CD1c-positive myeloid dendritic cell (primary cell): ENCODE results near the gene CPD.
"Not testable (repeated sequence)": the region's sequence is repeated elsewhere in the genome, so short reads cannot be mapped to it uniquely, and the experiment has no call there.

Source experiments
- DNase-seq: peaks from one replicate; pipeline ENCODE4 v3.0.0-alpha.2; 2016; ENCODE audit errors: extremely low spot score

CPD gene

GRCh38 chr17:30388321-30389179 is 9.8 kb downstream of the CPD start:
- DNase-seq = no peak

GRCh38 chr17:30389756-30390300 is 11.1 kb downstream of the CPD start:
- DNase-seq = peak; percentile 59

DNA sequence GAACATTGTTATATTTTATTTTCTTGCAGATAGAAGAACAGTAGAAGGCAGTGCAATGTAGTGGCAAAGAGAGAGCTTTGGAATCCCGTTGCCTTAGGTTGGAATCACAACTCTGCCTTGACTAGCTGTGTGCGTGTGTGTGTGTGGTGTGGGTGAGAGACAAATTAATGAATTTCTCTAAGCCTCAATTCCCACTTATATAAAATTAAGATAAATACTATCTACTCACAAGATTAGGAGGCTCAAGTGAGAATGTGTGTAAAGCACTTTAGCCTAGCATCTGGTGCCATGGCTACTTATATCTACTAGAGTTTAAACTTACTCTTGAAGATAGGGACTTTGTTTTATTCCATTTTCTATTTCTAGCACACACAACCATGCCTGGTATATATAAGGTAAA is 12.8 kb downstream of the CPD start:
- no peak for DNase-seq

- no peak for DNase-seq
These were observed 14.8 kb downstream of the CPD start for GRCh38 chr17:30393491-30393890.

DNA sequence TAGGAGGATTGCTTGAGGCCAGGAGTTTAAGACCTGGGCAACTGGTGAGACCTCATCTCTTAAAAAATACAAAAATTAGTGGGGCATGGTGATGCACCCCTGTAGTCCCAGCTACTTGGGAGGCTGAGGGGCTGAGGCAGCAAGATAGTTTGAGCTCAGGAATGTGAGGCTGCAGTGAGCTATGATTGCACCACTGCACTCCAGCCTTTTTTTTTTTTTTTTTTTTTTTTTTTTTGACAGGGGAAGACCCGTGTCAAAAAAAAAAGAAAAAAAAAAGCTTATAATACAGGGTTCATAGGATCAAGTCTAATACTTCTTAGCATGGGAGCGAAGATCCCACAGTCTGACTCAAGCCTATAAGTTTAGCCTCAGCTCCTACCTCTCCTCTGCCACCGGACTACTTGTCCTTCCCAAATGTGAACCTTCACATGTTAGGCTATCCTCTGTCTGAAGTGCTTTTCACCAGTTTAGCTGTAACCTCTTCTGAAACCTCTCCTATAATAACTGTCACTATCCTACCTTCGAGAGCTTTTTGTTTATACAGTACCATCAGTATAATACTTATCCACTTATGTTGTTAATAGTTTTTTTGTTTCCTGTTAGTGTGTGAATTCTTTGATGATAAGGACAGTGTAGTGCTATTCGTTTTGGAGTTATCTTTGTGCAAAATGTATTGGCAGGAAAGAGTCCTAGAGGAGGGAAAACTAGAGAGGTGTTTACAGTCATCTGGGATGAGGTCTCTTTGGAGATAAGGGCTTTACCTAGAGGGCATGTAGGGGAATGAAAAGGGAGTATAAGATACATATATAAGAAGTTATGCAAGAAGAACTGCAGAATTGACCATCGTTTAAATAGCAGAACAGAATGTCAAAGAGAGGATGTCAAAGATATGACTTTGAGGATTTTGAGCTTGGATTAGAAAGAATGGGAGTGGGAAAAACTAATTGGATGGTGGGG is 15.5 kb downstream of the CPD start:
- DNase-seq = no peak

- no peak for DNase-seq
These were observed 16.8 kb downstream of the CPD start for GRCh38 chr17:30395398-30396022.

GRCh38 chr17:30396129-30396528 is 17.4 kb downstream of the CPD start:
- no peak for DNase-seq

- DNase-seq = no peak
These were observed 17.9 kb downstream of the CPD start for GRCh38 chr17:30396612-30397011.

- DNase-seq = no peak
These were observed 19.8 kb downstream of the CPD start for GRCh38 chr17:30398328-30399041.

- DNase-seq = peak; percentile 9
These were observed 22.4 kb downstream of the CPD start for GRCh38 chr17:30401097-30401496.

GRCh38 chr17:30405161-30405560 is 26.4 kb downstream of the CPD start:
- DNase-seq = no peak

DNA sequence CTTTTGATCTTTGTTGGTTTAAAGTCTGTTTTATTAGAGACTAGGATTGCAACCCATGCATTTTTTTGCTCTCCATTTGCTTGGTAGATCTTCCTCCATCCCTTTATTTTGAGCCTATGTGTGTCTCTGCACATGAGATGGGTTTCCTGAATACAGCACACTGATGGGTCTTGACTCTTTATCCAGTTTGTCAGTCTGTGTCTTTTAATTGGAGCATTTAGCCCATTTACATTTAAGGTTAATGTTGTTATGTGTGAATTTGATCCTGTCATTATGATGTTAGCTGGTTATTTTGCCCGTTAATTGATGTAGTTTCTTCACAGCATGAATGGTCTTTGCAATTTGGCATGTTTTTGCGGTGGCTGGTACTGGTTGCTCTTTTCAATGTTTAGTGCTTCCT is 31.9 kb downstream of the CPD start:
- not testable (repeated sequence) for DNase-seq

GRCh38 chr17:30412008-30412496 is 33.3 kb downstream of the CPD start:
- DNase-seq = not testable (repeated sequence)

DNA sequence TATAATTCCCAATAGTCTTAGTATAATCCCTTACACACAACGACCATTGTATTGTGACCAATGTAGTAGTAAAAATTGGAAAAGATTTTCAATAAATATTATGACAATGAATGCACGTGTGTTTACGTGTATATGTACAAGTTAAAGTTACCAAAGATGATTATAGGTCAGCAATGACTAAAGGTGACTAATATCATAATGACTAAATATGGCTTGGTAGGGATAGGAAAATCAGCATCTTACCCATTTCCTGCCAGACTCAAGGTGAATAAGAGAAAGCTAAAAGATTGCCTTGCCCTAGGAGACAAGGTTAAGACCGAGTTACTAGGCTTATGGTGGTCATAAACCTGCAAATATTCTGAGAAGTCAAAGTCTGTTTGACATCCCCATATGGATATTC is 34.4 kb downstream of the CPD start:
- no peak for DNase-seq

DNA sequence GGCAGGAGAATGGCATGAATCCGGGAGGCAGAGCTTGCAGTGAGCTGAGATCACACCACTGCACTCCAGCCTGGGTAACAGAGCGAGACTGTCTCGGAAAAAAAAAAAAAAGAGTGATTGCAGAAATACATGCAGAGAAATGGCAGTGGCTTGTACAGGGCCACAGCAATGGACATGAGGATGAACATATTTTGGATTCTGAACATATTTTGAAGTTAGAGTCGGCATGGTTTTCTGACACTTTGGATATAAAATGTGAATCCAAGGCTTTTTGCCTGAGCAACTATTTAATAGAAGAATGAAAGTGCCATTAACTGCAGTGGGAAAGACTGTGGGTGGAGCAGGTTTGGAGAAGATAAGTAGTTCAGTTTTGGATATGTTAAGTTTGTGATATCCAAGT is 35.8 kb downstream of the CPD start:
- DNase-seq = no peak

DNA sequence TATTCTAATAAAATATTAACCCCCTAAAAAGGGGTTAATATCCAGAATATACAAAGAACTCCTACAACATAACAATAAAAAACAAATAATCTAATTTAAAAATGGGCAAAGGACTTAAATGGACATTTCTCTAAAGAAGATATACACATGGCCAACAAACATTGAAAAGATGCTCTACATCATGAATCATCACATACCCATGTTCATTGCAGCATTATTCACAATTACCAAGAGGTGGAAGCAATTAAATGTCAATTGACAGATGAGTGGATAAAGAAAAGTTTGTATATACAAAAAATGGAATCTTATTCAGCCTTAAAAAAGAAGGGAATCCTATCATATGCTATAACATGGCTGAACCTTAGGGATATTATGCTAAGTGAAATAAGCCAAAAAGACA is 36.8 kb downstream of the CPD start:
- no peak for DNase-seq

DNA sequence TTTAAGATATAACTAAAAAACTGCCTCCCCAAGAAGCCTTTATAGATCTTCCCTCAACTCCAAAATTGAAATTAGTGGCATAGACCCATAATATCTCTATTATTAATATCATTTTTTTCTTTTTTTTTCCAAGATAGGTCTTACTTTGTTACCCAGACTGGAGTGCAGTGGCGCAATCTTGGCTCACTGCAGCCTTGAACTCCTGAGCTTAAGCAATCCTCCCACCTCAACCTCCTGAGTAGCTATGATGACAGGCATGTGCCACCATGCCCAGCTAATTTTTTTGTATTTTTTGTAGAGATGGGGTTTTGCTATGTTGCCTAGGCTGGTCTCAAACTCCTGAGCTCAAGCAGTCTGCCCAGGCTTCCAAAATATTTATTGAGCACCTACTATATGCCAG is 39.3 kb downstream of the CPD start:
- not testable (repeated sequence) for DNase-seq

DNA sequence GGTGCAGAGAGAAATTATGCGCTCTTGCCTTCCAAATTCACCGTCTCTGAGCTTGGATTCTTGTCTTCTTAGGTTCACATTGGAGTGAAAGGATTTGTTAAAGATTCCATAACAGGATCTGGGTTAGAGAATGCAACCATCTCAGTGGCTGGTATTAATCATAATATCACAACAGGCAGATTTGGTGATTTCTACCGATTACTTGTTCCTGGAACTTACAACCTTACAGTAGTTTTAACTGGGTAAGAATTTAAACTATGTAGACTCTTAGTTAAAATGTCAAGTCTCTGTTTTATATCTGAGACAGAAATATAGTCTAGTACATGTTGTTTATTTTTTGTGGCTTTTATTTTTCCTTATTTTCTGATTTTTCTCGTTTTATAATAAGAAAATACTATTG is 42.9 kb downstream of the CPD start:
- no peak for DNase-seq

DNA sequence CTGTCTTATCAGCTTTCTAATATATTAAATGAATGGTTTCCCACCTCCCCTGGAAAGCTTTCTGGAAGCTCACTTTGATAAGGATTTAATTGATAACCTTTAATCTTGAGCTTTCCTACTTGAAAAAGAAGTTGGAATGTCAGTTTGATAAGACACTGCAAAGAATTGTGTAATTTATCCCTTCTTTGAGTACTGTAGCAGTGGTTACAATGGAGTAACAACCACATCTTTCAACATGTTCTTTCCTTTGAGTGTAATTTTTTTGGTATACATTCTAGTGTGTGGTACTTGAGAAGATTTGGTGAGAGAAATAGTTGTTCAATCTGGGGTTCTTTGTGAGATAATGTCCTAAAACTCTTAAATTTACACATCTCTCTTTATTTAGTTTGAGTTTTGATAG is 43.4 kb downstream of the CPD start:
- no peak for DNase-seq

DNA sequence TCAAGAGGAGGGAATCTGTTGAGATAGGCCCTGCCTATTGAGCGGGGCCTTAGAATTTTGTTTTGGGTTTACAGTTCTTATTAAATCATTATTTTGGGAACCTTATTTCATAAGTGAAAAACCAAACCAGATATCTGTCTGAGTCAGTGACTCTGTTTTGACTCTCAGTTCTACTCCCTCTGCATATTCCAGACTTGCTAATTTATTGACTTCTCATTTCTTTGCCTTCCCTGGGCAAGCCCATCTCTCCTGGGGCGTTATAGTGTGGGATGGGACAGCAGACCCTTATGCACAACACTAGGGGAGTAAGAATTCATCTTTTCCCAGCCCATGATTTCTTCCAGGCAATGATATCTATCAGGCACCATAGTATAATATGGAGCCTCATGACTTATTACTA is 45.7 kb downstream of the CPD start:
- DNase-seq = no peak

DNA sequence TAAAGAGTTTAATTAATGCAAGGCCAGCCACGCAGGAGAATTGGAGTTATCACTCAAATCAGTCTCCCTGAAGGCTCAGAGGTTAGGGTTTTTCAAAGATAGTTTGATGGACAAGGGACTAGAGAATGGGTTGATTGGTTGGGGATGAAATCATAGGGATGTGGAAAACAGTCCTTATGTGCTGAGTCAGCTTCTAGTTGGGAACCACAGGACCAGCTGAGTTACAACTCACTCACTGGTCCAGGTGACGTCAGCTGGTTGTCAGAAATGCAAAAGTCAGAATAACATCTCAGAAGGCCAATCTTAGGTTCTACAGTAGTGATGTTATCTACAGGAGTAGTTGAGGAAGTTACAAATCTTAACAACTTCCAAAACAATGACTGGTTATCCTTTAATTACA is 47.6 kb downstream of the CPD start:
- no peak for DNase-seq
